ENCODE measurements around the gene UGT1A8.
"Not testable (repeated sequence)": the region's sequence is repeated elsewhere in the genome, so short reads cannot be mapped to it uniquely, and the experiment has no call there.

UGT1A8 gene

GRCh38 chr2:233746475-233747282 is 129.2 kb downstream of the UGT1A8 start:
- Histone ChIP-seq H3K27ac (ENCODE audit: low read length) (no peak overlapping the region), H3K4me2 (ENCODE audit: low read depth, low read length) (no peak overlapping the region), H3K9me3 (replicated peaks; ENCODE audit: insufficient read depth, low read length) (no peaks in the 10 kb centered on the region), H3K9me2 (replicated peaks; ENCODE audit: insufficient read depth, low read length) (no peaks in the 10 kb centered on the region), H2AFZ (ENCODE audit: low read length) (no peak overlapping the region), H3F3A (ENCODE audit: insufficient read depth, low read length) (no peaks in the 10 kb centered on the region), H3K4me3 (ENCODE audit: low read length) (no peak overlapping the region), H4K20me1 (ENCODE audit: insufficient read depth, low read length) (no peaks in the 10 kb centered on the region), H3K79me2 (ENCODE audit: low read length) (no peaks in the 10 kb centered on the region), H3K9ac (ENCODE audit: low read length) (no peak overlapping the region), H3K4me1 (ENCODE audit: low read length) (no peaks in the 10 kb centered on the region), H3K27me3 (replicated peaks; ENCODE audit: insufficient read depth, low read length) (no peaks in the 10 kb centered on the region), H3K36me3 (replicated peaks; ENCODE audit: insufficient read depth, low read length) (no peaks in the 10 kb centered on the region)
- no peak for TF ChIP-seq EZH2 (optimal IDR thresholded peaks at IDR 0.05; ENCODE audit: low read depth, low read length)
- TF ChIP-seq CTCF (IDR thresholded peaks at IDR 0.05; ENCODE audit: low read length): no peak
- TF ChIP-seq EZH2phosphoT487 (IDR thresholded peaks at IDR 0.05; ENCODE audit: low read length): no peak
- no peak for DNase-seq

GRCh38 chr2:233747283-233747544 is 129.8 kb downstream of the UGT1A8 start:
- H3K9me2 ChIP-seq (replicated peaks; ENCODE audit: insufficient read depth, low read length): no peaks in the 10 kb centered on the region
- no peaks in the 10 kb centered on the region for H3K4me1 ChIP-seq (ENCODE audit: low read length)
- no peaks in the 10 kb centered on the region for H4K20me1 ChIP-seq (ENCODE audit: insufficient read depth, low read length)
- H3K27ac ChIP-seq (ENCODE audit: low read length): no peak overlapping the region
- no peak overlapping the region for H2AFZ ChIP-seq (ENCODE audit: low read length)
- H3K9me3 ChIP-seq (replicated peaks; ENCODE audit: insufficient read depth, low read length): no peaks in the 10 kb centered on the region
- no peak overlapping the region for H3K4me2 ChIP-seq (ENCODE audit: low read depth, low read length)
- H3K9ac ChIP-seq (ENCODE audit: low read length): no peak overlapping the region
- no peaks in the 10 kb centered on the region for H3K36me3 ChIP-seq (replicated peaks; ENCODE audit: insufficient read depth, low read length)
- no peaks in the 10 kb centered on the region for H3K79me2 ChIP-seq (ENCODE audit: low read length)
- H3K4me3 ChIP-seq (ENCODE audit: low read length): no peak overlapping the region
- no peak for TF ChIP-seq EZH2phosphoT487 (IDR thresholded peaks at IDR 0.05; ENCODE audit: low read length)
- TF ChIP-seq CTCF (IDR thresholded peaks at IDR 0.05; ENCODE audit: low read length): no peak
- no peak for TF ChIP-seq EZH2 (optimal IDR thresholded peaks at IDR 0.05; ENCODE audit: low read depth, low read length)
- H3K27me3 ChIP-seq (replicated peaks; ENCODE audit: insufficient read depth, low read length): no peaks in the 10 kb centered on the region
- DNase-seq: no peak
- H3F3A ChIP-seq (ENCODE audit: insufficient read depth, low read length): no peaks in the 10 kb centered on the region

GRCh38 chr2:233750689-233751088 is 133.3 kb downstream of the UGT1A8 start:
- H2AFZ ChIP-seq (ENCODE audit: low read length); H4K20me1 ChIP-seq (ENCODE audit: insufficient read depth, low read length); H3K9ac ChIP-seq (ENCODE audit: low read length); H3K9me3 ChIP-seq (replicated peaks; ENCODE audit: insufficient read depth, low read length); H3F3A ChIP-seq (ENCODE audit: insufficient read depth, low read length); H3K36me3 ChIP-seq (replicated peaks; ENCODE audit: insufficient read depth, low read length); H3K4me3 ChIP-seq (ENCODE audit: low read length); DNase-seq; H3K9me2 ChIP-seq (replicated peaks; ENCODE audit: insufficient read depth, low read length); H3K79me2 ChIP-seq (ENCODE audit: low read length); H3K27ac ChIP-seq (ENCODE audit: low read length); H3K4me2 ChIP-seq (ENCODE audit: low read depth, low read length); H3K4me1 ChIP-seq (ENCODE audit: low read length); H3K27me3 ChIP-seq (replicated peaks; ENCODE audit: insufficient read depth, low read length): not testable (repeated sequence)

- not testable (repeated sequence) for H3K27me3 ChIP-seq (replicated peaks; ENCODE audit: insufficient read depth, low read length); H3K27ac ChIP-seq (ENCODE audit: low read length); H3K4me2 ChIP-seq (ENCODE audit: low read depth, low read length); H3K9ac ChIP-seq (ENCODE audit: low read length); H4K20me1 ChIP-seq (ENCODE audit: insufficient read depth, low read length); H2AFZ ChIP-seq (ENCODE audit: low read length); H3K4me1 ChIP-seq (ENCODE audit: low read length); DNase-seq; H3K36me3 ChIP-seq (replicated peaks; ENCODE audit: insufficient read depth, low read length); H3K4me3 ChIP-seq (ENCODE audit: low read length); H3K9me2 ChIP-seq (replicated peaks; ENCODE audit: insufficient read depth, low read length); H3K79me2 ChIP-seq (ENCODE audit: low read length); H3K9me3 ChIP-seq (replicated peaks; ENCODE audit: insufficient read depth, low read length); H3F3A ChIP-seq (ENCODE audit: insufficient read depth, low read length)
Observed at GRCh38 chr2:233751212-233752009, 134.0 kb downstream of the UGT1A8 start.
